HepG2 (cell line): ENCODE measurements around the gene NPHP1. TPM values are rescaled to one million over a fixed set of nuclear protein-coding genes. Genes with fewer than 3 reads are reported as not detected.

ENCODE experiments used
- ATAC-seq: fragments of 200-7000 bp; cut with Tn5 transposase; 3 replicates; pipeline ENCODE4 v1.9.1; 2020; ENCODE audit warnings: mild to moderate bottlenecking, moderate library complexity
- BruUV-seq: library from RNA; stranded (reverse); fragments of 400-500 nt; replicated peaks from 2 replicates; lab custom pipeline; 2021; lab: Mats Ljungman, UMichigan
- CTCF ChIA-PET: fragments of 300-600 bp; formaldehyde crosslinking; extraction: SDS; loops from one replicate; lab custom pipeline; 2021; ENCODE audit warnings: low total read pairs, inconsistent platforms, low intra/inter-chr PET ratio; lab: Yijun Ruan, JAX
- POLR2A ChIA-PET: fragments of 350-600 bp; sonication (Branson Sonifier 250); formaldehyde crosslinking; loops from one replicate; lab custom pipeline; 2020; ENCODE audit warnings: antibody characterized with exemption, inconsistent platforms; lab: Yijun Ruan, JAX
- DNase-seq: peaks from one replicate; pipeline ENCODE4 v3.0.0-alpha.2; 2015; ENCODE audit warnings: low spot score
- FAIRE-seq: peaks from 3 replicates; lab custom pipeline; 2011; peaks lifted over from hg19 to GRCh38; lab: Jason Lieb, UNC
- H2AFZ ChIP-seq: one replicate; pipeline ENCODE4 v1.6.1; 2011; ENCODE audit warnings: low read length, inconsistent platforms
- H3K27ac ChIP-seq: fragments of 300-600 bp; 3 replicates; pipeline ENCODE4 v1.8.0; 2011; ENCODE audit warnings: mixed run types, mild to moderate bottlenecking, mixed read lengths, low read length, inconsistent platforms; ENCODE audit not compliant: insufficient read depth; ENCODE audit errors: extremely low read length
- H3K27me3 ChIP-seq, 2 experiments: fragments of 200-600 bp in 1 of 2; 2 replicates in 1 of 2; 3 replicates in 1 of 2; pipeline versions ENCODE4 v1.6.0 to v1.8.0; 2011; ENCODE audit warnings: low read length in 2 of 2, mild to moderate bottlenecking in 2 of 2, moderate library complexity in 2 of 2, inconsistent platforms in 1 of 2; ENCODE audit not compliant: insufficient read depth in 2 of 2, control insufficient read depth in 1 of 2
- H3K36me3 ChIP-seq, 2 experiments: fragments of 200-600 bp in 1 of 2; replicated peaks in 1 of 2; 2 replicates in 1 of 2; 3 replicates in 1 of 2; pipeline versions ENCODE4 v1.5.1 to v1.8.0; 2011; ENCODE audit warnings: low read length in 2 of 2, inconsistent platforms in 1 of 2; ENCODE audit not compliant: insufficient read depth in 2 of 2, control insufficient read depth in 1 of 2
- H3K4me1 ChIP-seq: 2 replicates; pipeline ENCODE4 v1.5.1; 2012; ENCODE audit warnings: low read length, inconsistent platforms; ENCODE audit not compliant: insufficient read depth
- H3K4me2 ChIP-seq: 2 replicates; pipeline ENCODE4 v1.6.0; 2011; ENCODE audit warnings: low read depth, low read length, inconsistent platforms
- H3K4me3 ChIP-seq, 3 experiments: fragments of 200-600 bp in 1 of 3; sonication (generic), shearing (Covaris generic) in 1 of 3; replicated peaks in 1 of 3; 2 replicates each; pipeline ENCODE4 v1.5.1; 2011 to 2016; ENCODE audit warnings: low read length in 3 of 3, inconsistent platforms in 2 of 3, low read depth in 2 of 3, mild to moderate bottlenecking in 2 of 3, control low read depth in 1 of 3, mixed read lengths in 1 of 3; ENCODE audit not compliant: insufficient read depth in 1 of 3
- H3K79me2 ChIP-seq: one replicate; pipeline ENCODE4 v1.6.1; 2011; ENCODE audit warnings: low read length, inconsistent platforms; ENCODE audit not compliant: insufficient read depth
- H3K9ac ChIP-seq: 2 replicates; pipeline ENCODE4 v1.6.0; 2011; ENCODE audit warnings: mild to moderate bottlenecking, low read depth, low read length, inconsistent platforms; ENCODE audit not compliant: insufficient read depth
- H3K9me3 ChIP-seq: 2 replicates; pipeline ENCODE4 v1.5.1; 2012; ENCODE audit warnings: mild to moderate bottlenecking, low read length
- H4K20me1 ChIP-seq: 2 replicates; pipeline ENCODE4 v1.6.0; 2011; ENCODE audit warnings: inconsistent platforms, mild to moderate bottlenecking, low read length, moderate library complexity; ENCODE audit not compliant: insufficient read depth
- STAT5B ChIP-seq: sonication (generic); formaldehyde crosslinking; IDR thresholded peaks from 2 replicates; pipeline ENCODE4 v1.4.0; 2020; ENCODE audit warnings: missing genetic modification reagents
- TFDP2 ChIP-seq: sonication (generic); formaldehyde crosslinking; IDR thresholded peaks from 2 replicates; pipeline ENCODE4 v1.4.0; 2020; ENCODE audit warnings: missing genetic modification reagents
- ZNF225 ChIP-seq: sonication (generic); formaldehyde crosslinking; IDR thresholded peaks from 2 replicates; pipeline ENCODE4 v1.4.0; 2020; ENCODE audit warnings: mild to moderate bottlenecking, missing genetic modification reagents
- ZNF550 ChIP-seq: sonication (generic); formaldehyde crosslinking; IDR thresholded peaks from 2 replicates; pipeline ENCODE4 v1.4.0; 2020; ENCODE audit warnings: mild to moderate bottlenecking, missing genetic modification reagents, borderline replicate concordance
- ZNF563 ChIP-seq: sonication (generic); formaldehyde crosslinking; IDR thresholded peaks from 2 replicates; pipeline ENCODE4 v1.8.0; 2022; ENCODE audit warnings: mild to moderate bottlenecking, moderate library complexity, missing genetic modification reagents
- WGBS: methylation state at CpG from one replicate; pipeline ENCODE4 v1.1.6; 2017; ENCODE audit warnings: low lambda C conversion rate; 5-methylcytosine and 5-hydroxymethylcytosine counted together
- in situ Hi-C: cut with HindIII; loops from 2 replicates; pipeline ENCODE4 v1.10.0; 2017; ENCODE audit warnings: low pct_unique_long_range_greater_than_20kb; ENCODE audit not compliant: extremely low pct_ligation_motif_present
- intact Hi-C: fragments of 100-400 bp; cut with micrococcal nuclease; formaldehyde crosslinking; loops from one replicate; pipeline ENCODE4 v1.10.0; 2022; ENCODE audit not compliant: unreplicated experiment
- polyA plus RNA-seq, 8 experiments: library from polyadenylated mRNA; depleted of rRNA in 3 of 8; stranded (reverse) in 7 of 8; unstranded in 1 of 8; fragments of >200 nt; fragmentation: Illumina TruSeq in 4 of 8; extraction: Trizol in 4 of 8; gene quantifications; 2 replicates each; pipeline versions ENCODE4 v1.2.1 to v1.2.3, GENCODE V29; 2011 to 2016; ENCODE audit warnings: low read depth in 4 of 8, missing spikeins in 1 of 8, mixed read lengths in 1 of 8; ENCODE audit not compliant: insufficient read depth in 1 of 8
- total RNA-seq, 5 experiments: library from RNA; depleted of rRNA; stranded (reverse); fragments of >200 nt; fragmentation: Illumina TruSeq; extraction: Trizol; gene quantifications; 2 replicates each; pipeline ENCODE4 v1.2.3, GENCODE V29; 2016; ENCODE audit warnings: low read depth in 1 of 5

NPHP1 gene
- total and polyA plus RNA-seq, 2 of the 13 experiments (the other 11 are each of a cell fraction or from before 2014, with no cell fraction given), result 2.7 to 4.8 TPM

GRCh38 chr2:110173523-110173922 lies 31.3 kb downstream of the NPHP1 start:
- in situ Hi-C loops, result no loop called here
- Histone ChIP-seq H3K27ac (no peak overlapping the region), H3K4me2 (no peak overlapping the region), H3K36me3 (no peaks in the 10 kb centered on the region), H3K4me1 (no peaks in the 10 kb centered on the region), H2AFZ (no peak overlapping the region), H3K9me3 (no peaks in the 10 kb centered on the region), H3K9ac (no peak overlapping the region), H3K27me3 (no peaks in the 10 kb centered on the region; a peak in 1 of 5 replicates), H4K20me1 (no peaks in the 10 kb centered on the region), H3K79me2 (no peaks in the 10 kb centered on the region), H3K4me3 (no peak overlapping the region)
- BruUV-seq, result no TSS peak
- no peak for FAIRE-seq
- ChIA-PET POLR2A (no interaction called here), CTCF (no interaction called here)
- TF ChIP-seq STAT5B (CRISPR knock-in tag) (no peak), TFDP2 (CRISPR knock-in tag) (no peak)
- 2% methylated on average over 1 of the region's 1 CpG for WGBS
- intact Hi-C loops, result no loop called here
- no peak for ATAC-seq
- DNase-seq, result peak; percentile 5

- ChIA-PET CTCF (no interaction called here), POLR2A (no interaction called here)
- BruUV-seq, result no TSS peak
- Histone ChIP-seq H3K9ac (no peak overlapping the region), H3K4me3 (no peak overlapping the region), H3K79me2 (no peaks in the 10 kb centered on the region), H3K27me3 (no peaks in the 10 kb centered on the region; a peak in 1 of 5 replicates), H3K4me2 (no peak overlapping the region), H4K20me1 (no peaks in the 10 kb centered on the region), H3K36me3 (no peaks in the 10 kb centered on the region), H3K27ac (no peak overlapping the region), H2AFZ (no peak overlapping the region), H3K9me3 (no peaks in the 10 kb centered on the region), H3K4me1 (no peaks in the 10 kb centered on the region)
- FAIRE-seq (no peak), DNase-seq (no peak), ATAC-seq (no peak)
- intact Hi-C loops (no loop called here), in situ Hi-C loops (no loop called here)
- TF ChIP-seq ZNF550 (CRISPR knock-in tag) (no peak), ZNF563 (CRISPR knock-in tag) (no peak), ZNF225 (CRISPR knock-in tag) (no peak)
- 61% methylated on average over 6 of the region's 6 CpGs for WGBS
These were observed 32.3 kb downstream of the NPHP1 start for GRCh38 chr2:110172506-110172905.
